Peyer's patch (tissue), 4 donors: ENCODE data around the gene DDOST.

Experiments
- POLR2A ChIP-seq, 2 donors: fragments of 450-650 bp; IDR thresholded peaks; one replicate each; pipeline ENCODE4 v1.5.1; 2017; ENCODE audit warnings: antibody characterized with exemption in 2 of 2, mild to moderate bottlenecking in 2 of 2, moderate library complexity in 2 of 2
- TF ChIP-seq, protein P1 (sequence below), 6 experiments: fragments of 450-650 bp in 4 of 6; fragments of 200-600 bp in 2 of 6; sonication (generic) in 1 of 6; IDR thresholded peaks; one replicate each; pipeline ENCODE4 v1.5.1; 2017 to 2019; ENCODE audit warnings: antibody characterized with exemption in 6 of 6, mild to moderate bottlenecking in 3 of 6, moderate library complexity in 1 of 6

DNA sequence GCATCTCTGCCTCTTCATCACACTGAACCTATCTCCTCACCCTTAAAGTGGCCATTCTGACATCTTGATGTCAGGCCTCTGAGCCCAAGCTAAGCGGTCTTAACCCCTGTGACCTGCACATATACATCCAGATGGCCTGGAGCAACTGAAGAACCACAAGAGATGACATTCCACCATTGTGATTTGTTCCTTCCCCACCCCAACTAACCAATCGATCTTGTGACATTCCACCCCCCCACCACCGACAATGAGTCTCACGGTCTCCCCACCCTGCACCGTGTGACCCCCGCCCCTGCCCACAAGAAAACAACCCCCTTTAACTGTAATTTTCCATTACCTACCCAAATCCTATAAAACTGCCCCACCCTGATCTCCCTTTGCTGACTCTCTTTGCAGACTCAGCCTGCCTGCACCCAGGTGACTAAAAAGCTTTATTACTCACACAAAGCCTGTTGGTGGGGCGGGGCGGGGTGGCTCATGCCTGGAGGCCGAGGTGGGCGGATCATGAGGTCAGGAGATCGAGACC is 48.9 kb downstream of the DDOST start:
- TF ChIP-seq, protein P1, sequence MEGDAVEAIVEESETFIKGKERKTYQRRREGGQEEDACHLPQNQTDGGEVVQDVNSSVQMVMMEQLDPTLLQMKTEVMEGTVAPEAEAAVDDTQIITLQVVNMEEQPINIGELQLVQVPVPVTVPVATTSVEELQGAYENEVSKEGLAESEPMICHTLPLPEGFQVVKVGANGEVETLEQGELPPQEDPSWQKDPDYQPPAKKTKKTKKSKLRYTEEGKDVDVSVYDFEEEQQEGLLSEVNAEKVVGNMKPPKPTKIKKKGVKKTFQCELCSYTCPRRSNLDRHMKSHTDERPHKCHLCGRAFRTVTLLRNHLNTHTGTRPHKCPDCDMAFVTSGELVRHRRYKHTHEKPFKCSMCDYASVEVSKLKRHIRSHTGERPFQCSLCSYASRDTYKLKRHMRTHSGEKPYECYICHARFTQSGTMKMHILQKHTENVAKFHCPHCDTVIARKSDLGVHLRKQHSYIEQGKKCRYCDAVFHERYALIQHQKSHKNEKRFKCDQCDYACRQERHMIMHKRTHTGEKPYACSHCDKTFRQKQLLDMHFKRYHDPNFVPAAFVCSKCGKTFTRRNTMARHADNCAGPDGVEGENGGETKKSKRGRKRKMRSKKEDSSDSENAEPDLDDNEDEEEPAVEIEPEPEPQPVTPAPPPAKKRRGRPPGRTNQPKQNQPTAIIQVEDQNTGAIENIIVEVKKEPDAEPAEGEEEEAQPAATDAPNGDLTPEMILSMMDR (IDR thresholded peaks at IDR 0.05), result no peak
- TF ChIP-seq POLR2A (IDR thresholded peaks at IDR 0.05), result no peak
